H1 (cell line): ENCODE results near the gene ZBTB43. TPM values are rescaled to one million over a fixed set of nuclear protein-coding genes. Genes with fewer than 3 reads are reported as not detected.

ENCODE experiments used
- CTCF ChIA-PET: fragments of 300-600 bp; sonication (Branson Sonifier 250); formaldehyde crosslinking; loops from one replicate; lab custom pipeline; 2021; ENCODE audit not compliant: partially characterized antibody; lab: Charles Lee
- POLR2A ChIA-PET: fragments of 300-600 bp; sonication (Branson Sonifier 250); formaldehyde crosslinking; loops from one replicate; lab custom pipeline; 2021; ENCODE audit warnings: inconsistent platforms; ENCODE audit not compliant: partially characterized antibody; lab: Charles Lee
- DNase-seq, 2 experiments: peaks; one replicate each; pipeline versions ENCODE4 v3.0.0 to v3.0.0-alpha.2; 2010 to 2022; ENCODE audit warnings: low spot score in 2 of 2, low read depth in 1 of 2, mixed read lengths in 1 of 2
- FAIRE-seq: peaks from 2 replicates; lab custom pipeline; 2011; peaks lifted over from hg19 to GRCh38; lab: Jason Lieb, UNC
- H2AFZ ChIP-seq: 2 replicates; pipeline ENCODE4 v1.8.1; 2012; ENCODE audit warnings: low read length, inconsistent platforms
- H2AK5ac ChIP-seq: 2 replicates; pipeline ENCODE4 v1.6.1; 2013; ENCODE audit warnings: low read depth, low read length
- H2BK120ac ChIP-seq: replicated peaks from 2 replicates; pipeline ENCODE3; 2013; ENCODE audit warnings: low read depth, low read length, inconsistent platforms
- H2BK12ac ChIP-seq: 2 replicates; pipeline ENCODE4 v1.6.1; 2013; ENCODE audit warnings: low read depth, low read length
- H2BK15ac ChIP-seq: 2 replicates; pipeline ENCODE4 v1.6.1; 2013; ENCODE audit warnings: low read length
- H2BK20ac ChIP-seq: 2 replicates; pipeline ENCODE4 v1.6.1; 2013; ENCODE audit warnings: low read length
- H2BK5ac ChIP-seq: 2 replicates; pipeline ENCODE4 v1.6.1; 2013; ENCODE audit warnings: low read depth, low read length
- H3K14ac ChIP-seq: 2 replicates; pipeline ENCODE4 v1.6.1; 2013; ENCODE audit warnings: inconsistent platforms; ENCODE audit not compliant: insufficient read length
- H3K18ac ChIP-seq: 2 replicates; pipeline ENCODE4 v1.6.1; 2013; ENCODE audit warnings: low read length; ENCODE audit errors: extremely low read depth
- H3K23ac ChIP-seq: 2 replicates; pipeline ENCODE4 v1.6.1; 2013; ENCODE audit warnings: inconsistent platforms; ENCODE audit not compliant: insufficient read length
- H3K23me2 ChIP-seq: 2 replicates; pipeline ENCODE4 v1.6.1; 2013; ENCODE audit warnings: low read depth, low read length
- H3K27ac ChIP-seq: 2 replicates; pipeline ENCODE4 v1.6.1; 2011; ENCODE audit warnings: low read depth, low read length, inconsistent platforms
- H3K27me3 ChIP-seq, 4 experiments: replicated peaks in 1 of 4; 1 replicate in 1 of 4; 2 replicates in 3 of 4; pipeline versions ENCODE4 v1.6.1 to v1.8.1; 2011 to 2013; ENCODE audit warnings: low read length in 3 of 4, mild to moderate bottlenecking in 3 of 4, inconsistent platforms in 2 of 4, mixed read lengths in 2 of 4, moderate library complexity in 1 of 4; ENCODE audit not compliant: control insufficient read depth in 3 of 4, insufficient read depth in 3 of 4; ENCODE audit errors: extremely low read depth in 1 of 4
- H3K36me3 ChIP-seq, 4 experiments: 2 replicates each; pipeline versions ENCODE4 v1.6.1 to v1.8.1; 2011 to 2013; ENCODE audit warnings: mild to moderate bottlenecking in 4 of 4, low read length in 3 of 4, moderate library complexity in 2 of 4, control low read depth in 1 of 4, inconsistent platforms in 1 of 4; ENCODE audit not compliant: insufficient read depth in 4 of 4, control insufficient read depth in 2 of 4
- H3K4ac ChIP-seq: replicated peaks from 2 replicates; pipeline ENCODE3; 2013; ENCODE audit warnings: low read length, low read depth, mixed read lengths, inconsistent platforms; ENCODE audit not compliant: insufficient read length
- H3K4me1 ChIP-seq, 4 experiments: replicated peaks in 1 of 4; 1 replicate in 1 of 4; 2 replicates in 3 of 4; pipeline versions ENCODE4 v1.6.1 to v1.8.1; 2011 to 2013; ENCODE audit warnings: low read length in 3 of 4, inconsistent platforms in 2 of 4, mixed read lengths in 1 of 4; ENCODE audit not compliant: insufficient read depth in 4 of 4, control insufficient read depth in 3 of 4
- H3K4me2 ChIP-seq, 2 experiments: 2 replicates each; pipeline versions ENCODE4 v1.6.1 to v1.8.1; 2011 to 2013; ENCODE audit warnings: low read depth in 2 of 2, low read length in 2 of 2, control low read depth in 1 of 2, inconsistent platforms in 1 of 2, mild to moderate bottlenecking in 1 of 2; ENCODE audit not compliant: insufficient read depth in 1 of 2
- H3K4me3 ChIP-seq, 4 experiments: fragments of 200-600, 300-600 bp in 1 of 4; sonication (generic), shearing (Covaris generic), sonication (Bioruptor Twin) in 1 of 4; 2 replicates each; pipeline versions ENCODE4 v1.5.1 to v1.8.1; 2011 to 2016; ENCODE audit warnings: low read length in 4 of 4, low read depth in 3 of 4, control low read depth in 2 of 4, inconsistent platforms in 2 of 4, mild to moderate bottlenecking in 2 of 4, mixed read lengths in 1 of 4, moderate library complexity in 1 of 4; ENCODE audit not compliant: insufficient read depth in 2 of 4; ENCODE audit errors: extremely low read depth in 1 of 4
- H3K56ac ChIP-seq: replicated peaks from 2 replicates; pipeline ENCODE3; 2013; ENCODE audit warnings: low read depth, mild to moderate bottlenecking, mixed read lengths, low read length, inconsistent platforms; ENCODE audit not compliant: insufficient read length
- H3K79me1 ChIP-seq: 2 replicates; pipeline ENCODE4 v1.6.1; 2013; ENCODE audit warnings: low read depth, low read length, control low read depth
- H3K79me2 ChIP-seq, 2 experiments: 2 replicates each; pipeline versions ENCODE4 v1.6.1 to v1.8.1; 2012 to 2013; ENCODE audit warnings: low read length in 2 of 2, mild to moderate bottlenecking in 2 of 2, inconsistent platforms in 1 of 2; ENCODE audit not compliant: insufficient read depth in 2 of 2, control insufficient read depth in 1 of 2
- H3K9ac ChIP-seq, 4 experiments: replicated peaks in 1 of 4; 1 replicate in 1 of 4; 2 replicates in 3 of 4; pipeline versions ENCODE4 v1.6.1 to v1.8.1; 2011 to 2013; ENCODE audit warnings: low read depth in 3 of 4, low read length in 3 of 4, control low read depth in 2 of 4, mild to moderate bottlenecking in 2 of 4, moderate library complexity in 2 of 4, inconsistent platforms in 1 of 4; ENCODE audit errors: extremely low read depth in 1 of 4
- H3K9me3 ChIP-seq, 2 experiments: 2 replicates each; pipeline versions ENCODE4 v1.6.1 to v1.8.1; 2012 to 2013; ENCODE audit warnings: mild to moderate bottlenecking in 2 of 2, moderate library complexity in 2 of 2, control low read depth in 1 of 2, inconsistent platforms in 1 of 2, low read depth in 1 of 2, low read length in 1 of 2, mixed read lengths in 1 of 2; ENCODE audit not compliant: insufficient read depth in 2 of 2
- H4K20me1 ChIP-seq, 2 experiments: replicated peaks in 1 of 2; 2 replicates each; pipeline versions ENCODE3 to v1.8.1; 2011 to 2013; ENCODE audit warnings: inconsistent platforms in 2 of 2, low read length in 2 of 2, mild to moderate bottlenecking in 1 of 2; ENCODE audit not compliant: insufficient read depth in 2 of 2, control insufficient read depth in 1 of 2
- H4K5ac ChIP-seq: 2 replicates; pipeline ENCODE4 v1.6.1; 2013; ENCODE audit warnings: low read length, low read depth, mixed read lengths, inconsistent platforms; ENCODE audit not compliant: insufficient read length
- H4K8ac ChIP-seq: 2 replicates; pipeline ENCODE4 v1.8.0; 2013; ENCODE audit warnings: mild to moderate bottlenecking, moderate library complexity, low read length, inconsistent platforms; ENCODE audit not compliant: insufficient read depth; ENCODE audit errors: extremely low read depth
- H4K91ac ChIP-seq: replicated peaks from 2 replicates; pipeline ENCODE3; 2013; ENCODE audit warnings: low read length, mixed read lengths, inconsistent platforms; ENCODE audit not compliant: insufficient read length
- ATF2 ChIP-seq: IDR thresholded peaks from 2 replicates; pipeline ENCODE4 v1.6.1; 2012; ENCODE audit warnings: low read length, inconsistent platforms
- CHD1 ChIP-seq: IDR thresholded peaks from 2 replicates; pipeline ENCODE4 v1.6.1; 2012; ENCODE audit warnings: low read depth, low read length, improper control_type of control experiment
- CHD2 ChIP-seq: IDR thresholded peaks from 2 replicates; pipeline ENCODE4 v1.6.1; 2012; ENCODE audit warnings: low read length, improper control_type of control experiment
- RAD21 ChIP-seq, 2 experiments: IDR thresholded peaks in 1 of 2; conservative IDR thresholded peaks in 1 of 2; 2 replicates each; pipeline ENCODE4 v1.6.1; 2011; ENCODE audit warnings: low read depth in 2 of 2, low read length in 2 of 2, improper control_type of control experiment in 1 of 2, inconsistent platforms in 1 of 2, mild to moderate bottlenecking in 1 of 2, moderate library complexity in 1 of 2
- RFX5 ChIP-seq: IDR thresholded peaks from 2 replicates; pipeline ENCODE4 v1.6.1; 2011; ENCODE audit warnings: low read depth, low read length, improper control_type of control experiment, borderline replicate concordance
- SAP30 ChIP-seq: fragments of 300-600 bp; sonication (generic); IDR thresholded peaks from 2 replicates; pipeline ENCODE4 v1.7.1; 2012; ENCODE audit warnings: low read length, moderate library complexity, mild to moderate bottlenecking, inconsistent platforms; ENCODE audit not compliant: insufficient read depth, insufficient replicate concordance
- SP1 ChIP-seq: IDR thresholded peaks from 2 replicates; pipeline ENCODE4 v1.6.1; 2011; ENCODE audit warnings: low read depth, low read length
- TBP ChIP-seq: IDR thresholded peaks from 2 replicates; pipeline ENCODE4 v1.6.1; 2011; ENCODE audit warnings: low read depth, low read length, improper control_type of control experiment
- WGBS, 2 experiments: shearing (Covaris generic) in 1 of 2; methylation state at CpG; one replicate each; pipeline versions ENCODE4 v1.1.6 to v1.1.7; 2013 to 2015; ENCODE audit warnings: low lambda C conversion rate in 2 of 2, mixed read lengths in 2 of 2, inconsistent platforms in 1 of 2, low coverage in 1 of 2, missing lambda C conversion rate in 1 of 2; ENCODE audit not compliant: insufficient replicate concordance in 2 of 2, insufficient coverage in 1 of 2, insufficient read length in 1 of 2; ENCODE audit errors: extremely low coverage in 1 of 2, missing lambda C conversion rate in 1 of 2; 5-methylcytosine and 5-hydroxymethylcytosine counted together
- polyA plus RNA-seq, 7 experiments: library from polyadenylated mRNA; depleted of rRNA in 3 of 7; stranded (reverse) in 5 of 7; unstranded in 2 of 7; fragments of >200 nt in 5 of 7; fragments of 200-250 nt in 2 of 7; gene quantifications; 1 replicate in 5 of 7; 2 replicates in 1 of 7; 4 replicates in 1 of 7; pipeline versions ENCODE4 v1.2.1 to v1.2.3, GENCODE V29; 2011 to 2013; ENCODE audit warnings: missing spikeins in 2 of 7, mixed read lengths in 2 of 7
- total RNA-seq: library from RNA; stranded (reverse); fragmentation: NEBNext Ultra II Directional; extraction: Animal tissue kit (Norgen Biotek cat#: 25700); gene quantifications from 2 replicates; pipeline ENCODE4 v1.2.1, GENCODE V29; 2021

The ZBTB43 gene
- total and polyA plus RNA-seq, 2 of the 8 experiments (the other 6 are each of a cell fraction or from before 2014, with no cell fraction given): 4.1 to 16.7 TPM

GRCh38 chr9:126861707-126862103 is 56.9 kb downstream of the ZBTB43 start:
- peaks cover 4% of the 10 kb centered on the region; the same call in 1 of the 2 replicates for H3K23me2 ChIP-seq
- no peak overlapping the region for H3K14ac ChIP-seq
- no peaks in the 10 kb centered on the region; a peak in 2 of 7 replicates for H3K27me3 ChIP-seq
- peak overlapping the region in 1 of 4 experiments; percentile 35; a peak in 1 of 7 replicates for H3K9ac ChIP-seq
- peaks cover 0 to 16% (median 1%) of the 10 kb centered on the region in 4 experiments; a peak in 1 of 8 replicates for H3K36me3 ChIP-seq
- H3K4me3 ChIP-seq: peak overlapping the region; percentile 48 to 85 (median 74); a peak in 7 of 8 replicates
- H2AK5ac ChIP-seq: no peak overlapping the region
- no peaks in the 10 kb centered on the region for H3K9me3 ChIP-seq
- no peak overlapping the region for H3K23ac ChIP-seq
- no peak overlapping the region for H2AFZ ChIP-seq
- H3K4me2 ChIP-seq: peak overlapping the region; percentile 85 to 92
- peaks cover 12% of the 10 kb centered on the region for H3K79me1 ChIP-seq
- no peak overlapping the region for H3K56ac ChIP-seq
- H2BK120ac ChIP-seq: no peak overlapping the region
- no peak overlapping the region for H2BK20ac ChIP-seq
- DNase-seq (no peak), FAIRE-seq (no peak)
- no peak overlapping the region for H2BK5ac ChIP-seq
- H4K8ac ChIP-seq: no peak overlapping the region
- ChIA-PET POLR2A (interaction anchor here (1.1 to 1.2 kb wide), 2 partner anchors 17 to 25 kb away, joined by 3 read pairs; no protein-coding TSS in a partner anchor), CTCF (interaction anchor here (1.1 to 1.2 kb wide), 2 partner anchors 27 to 69 kb away, joined by 3 to 4 read pairs; no protein-coding TSS in a partner anchor)
- no peak overlapping the region for H4K5ac ChIP-seq
- H3K79me2 ChIP-seq: peaks cover 6 to 47% of the 10 kb centered on the region in 2 experiments
- peaks cover 5 to 17% (median 7%) of the 10 kb centered on the region in 4 experiments; a peak in 6 of 7 replicates for H3K4me1 ChIP-seq
- no peak overlapping the region for H4K91ac ChIP-seq
- TF ChIP-seq RFX5: no peak
- TF ChIP-seq ATF2: no peak
- no peak for TF ChIP-seq CHD2
- peak; percentile 18 for TF ChIP-seq SAP30
- TF ChIP-seq CHD1: no peak
- TF ChIP-seq RAD21 (IDR thresholded peaks at IDR 0.05 in 1 of 2, conservative IDR thresholded peaks at IDR 0.05 in 1 of 2; ENCODE audit: low read depth in 2 of 2, low read length in 2 of 2): no peak
- TF ChIP-seq TBP: no peak
- TF ChIP-seq SP1: no peak
- peaks cover 0 to 7% of the 10 kb centered on the region in 2 experiments for H4K20me1 ChIP-seq
- peak overlapping the region; percentile 6 for H3K4ac ChIP-seq
- 28% methylated on average over 3 of the region's 3 CpGs; no CpG with 5 or more reads in 1 of the 2 experiments for WGBS, 2 experiments
- no peak overlapping the region for H2BK15ac ChIP-seq
- H2BK12ac ChIP-seq: no peak overlapping the region
- no peak overlapping the region for H3K27ac ChIP-seq
- peak overlapping the region; percentile 33 for H3K18ac ChIP-seq
